ENCODE measurements around the gene SGSM2. TPM values are rescaled to one million over a fixed set of nuclear protein-coding genes. Genes with fewer than 3 reads are reported as not detected.

The SGSM2 gene
- total and polyA plus RNA-seq, 2 of the 13 experiments (the other 11 are each of a cell fraction or from before 2014, with no cell fraction given), result 30.4 to 51.3 TPM

- TF ChIP-seq ZGPAT (CRISPR knock-in tag; IDR thresholded peaks at IDR 0.05) (peak; percentile 84; the same call in 1 of the 2 replicates), ZNF780A (CRISPR knock-in tag; IDR thresholded peaks at IDR 0.05) (no peak), ZNF776 (CRISPR knock-in tag; IDR thresholded peaks at IDR 0.05) (0 out of 2 replicates have a peak, but pooled peaks have one; percentile 54), GABPB1 (CRISPR knock-in tag; IDR thresholded peaks at IDR 0.05) (peak; percentile 64; the same call in 1 of the 2 replicates), ZNF414 (CRISPR knock-in tag; IDR thresholded peaks at IDR 0.05) (no peak; the same call in 1 of the 2 replicates), ZBTB2 (CRISPR knock-in tag; IDR thresholded peaks at IDR 0.05; ENCODE audit: low read depth) (peak; percentile 38; the same call in 1 of the 2 replicates), MNT (IDR thresholded peaks at IDR 0.05) (peak; percentile 92), JARID2 (CRISPR knock-in tag; IDR thresholded peaks at IDR 0.05; ENCODE audit: insufficient replicate concordance) (peak; percentile 41), SMAD1 (CRISPR knock-in tag; IDR thresholded peaks at IDR 0.05; ENCODE audit: borderline replicate concordance, low read depth) (no peak), CERS6 (CRISPR knock-in tag; IDR thresholded peaks at IDR 0.05) (no peak), ZNF589 (CRISPR knock-in tag; conservative IDR thresholded peaks at IDR 0.05) (no peak), BHLHE40 (IDR thresholded peaks at IDR 0.05; ENCODE audit: low read length) (peak; percentile 85), CC2D1A (CRISPR knock-in tag; IDR thresholded peaks at IDR 0.05) (no peak), GZF1 (CRISPR knock-in tag; IDR thresholded peaks at IDR 0.05) (no peak), KLF11 (CRISPR knock-in tag; IDR thresholded peaks at IDR 0.05) (no peak), TAF15 (IDR thresholded peaks at IDR 0.05; ENCODE audit: low read depth, low read length, poor library complexity, severe bottlenecking) (no peak), ZBTB42 (CRISPR knock-in tag; IDR thresholded peaks at IDR 0.05) (peak; percentile 45; the same call in 1 of the 2 replicates), ELK4 (CRISPR knock-in tag; IDR thresholded peaks at IDR 0.05; ENCODE audit: borderline replicate concordance) (no peak), SALL2 (CRISPR knock-in tag; IDR thresholded peaks at IDR 0.05) (peak; percentile 88; the same call in 1 of the 2 replicates), THAP11 (CRISPR knock-in tag; IDR thresholded peaks at IDR 0.05) (peak; percentile 54; the same call in 1 of the 2 replicates), POLR2A (IDR thresholded peaks at IDR 0.05; ENCODE audit: insufficient read depth in 1 of 2, low read depth in 2 of 2, low read length in 2 of 2) (peak; percentile 76 to 92), ZNF251 (CRISPR knock-in tag; IDR thresholded peaks at IDR 0.05) (no peak)
Observed at GRCh38 chr17:2399572-2400473, 62.5 kb downstream of the SGSM2 start (continued).

All from HepG2 (cell line).